Measurements from ENCODE around the gene PRR36. TPM values are rescaled to one million over a fixed set of nuclear protein-coding genes. Genes with fewer than 3 reads are reported as not detected.

The PRR36 gene
- total RNA-seq, 4 donors from 2014 or later: 2.5 TPM; not detected in 3

DNA sequence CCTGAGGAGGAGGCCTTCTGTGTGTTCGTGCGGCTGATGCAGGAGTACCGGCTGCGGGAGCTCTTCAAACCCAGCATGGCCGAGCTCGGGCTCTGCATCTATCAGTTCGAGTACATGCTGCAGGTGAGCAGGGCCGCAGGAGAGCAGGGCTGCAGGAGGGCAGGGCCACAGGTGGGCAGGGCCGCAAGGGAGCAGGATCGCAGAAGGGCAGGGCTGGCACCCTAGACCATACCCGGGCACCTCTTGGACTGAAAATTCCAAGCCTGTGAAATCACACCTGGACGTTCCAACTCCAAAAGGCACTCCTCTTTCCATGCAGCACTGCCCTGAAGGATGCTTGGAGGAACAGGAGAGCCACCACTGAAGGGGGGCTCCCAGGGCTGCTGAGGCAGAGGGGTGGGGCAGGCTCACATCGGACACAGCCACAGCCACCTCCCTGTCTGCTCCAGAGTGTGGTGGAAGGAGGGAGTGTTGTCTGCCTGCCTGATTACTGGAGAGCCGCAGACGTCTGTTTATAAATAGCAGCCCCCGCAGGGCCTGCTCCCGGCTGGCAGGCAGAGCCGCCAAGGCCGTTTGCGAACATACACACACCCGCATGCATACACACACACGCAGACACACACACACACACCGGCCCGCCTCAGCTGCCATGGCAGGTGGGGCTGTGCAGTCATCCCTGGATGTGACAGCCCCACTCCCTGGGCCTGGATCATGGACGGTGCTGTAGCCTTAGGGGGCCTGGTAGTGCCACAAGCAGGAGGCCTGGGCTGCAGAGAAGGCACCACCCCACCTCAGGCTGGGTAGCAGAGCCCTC, 24.0 kb downstream of the PRR36 start:
- peaks cover 0 to 43% (median 0%) of the 10 kb centered on the region in 3 donors for H3K36me3 ChIP-seq
- no peaks in the 10 kb centered on the region for H3K27me3 ChIP-seq
- H3K4me1 ChIP-seq: peaks cover 0 to 9% (median 0%) of the 10 kb centered on the region in 4 donors
- H3K27ac ChIP-seq: peak overlapping the region in 1 of 4 donors; percentile 67
- no peak for TF ChIP-seq POLR2A (IDR thresholded peaks at IDR 0.05)
- WGBS, 2 donors: 42 to 54% methylated on average over 19 of the region's 25 CpGs
- no peaks in the 10 kb centered on the region for H3K9me3 ChIP-seq
- DNase-seq (ENCODE audit: low spot score in 2 of 2): no peak
- H3K4me3 ChIP-seq: no peak overlapping the region

DNA sequence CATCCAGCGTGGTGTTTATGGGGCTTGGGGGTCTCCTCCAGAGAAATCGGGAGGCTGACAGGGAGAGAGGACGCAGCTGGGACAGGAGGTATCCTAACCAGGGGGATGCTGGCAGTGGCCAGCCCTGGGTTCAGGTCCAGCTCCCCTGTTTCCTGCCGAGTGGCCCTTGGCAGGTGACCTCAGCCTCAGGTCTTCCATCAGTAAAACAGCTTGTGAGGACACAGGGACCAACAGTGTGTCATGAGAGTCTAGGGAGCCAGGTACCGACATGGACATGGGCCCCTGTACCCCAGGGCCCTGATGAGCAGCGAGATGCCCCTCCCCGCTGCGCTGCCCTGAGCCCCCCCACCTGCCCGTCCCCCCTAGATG, 24.6 kb downstream of the PRR36 start:
- Histone ChIP-seq H3K27me3 (no peaks in the 10 kb centered on the region), H3K4me3 (no peak overlapping the region), H3K36me3 (peaks cover 0 to 42% (median 0%) of the 10 kb centered on the region in 3 donors), H3K27ac (no peak overlapping the region), H3K4me1 (peaks cover 0 to 9% (median 0%) of the 10 kb centered on the region in 4 donors), H3K9me3 (no peaks in the 10 kb centered on the region)
- WGBS, 2 donors: 90 to 100% methylated on average over 2 to 4 of the region's 9 CpGs
- TF ChIP-seq POLR2A (IDR thresholded peaks at IDR 0.05) (no peak), EP300 (IDR thresholded peaks at IDR 0.05) (no peak)
- TF ChIP-seq, protein P1, sequence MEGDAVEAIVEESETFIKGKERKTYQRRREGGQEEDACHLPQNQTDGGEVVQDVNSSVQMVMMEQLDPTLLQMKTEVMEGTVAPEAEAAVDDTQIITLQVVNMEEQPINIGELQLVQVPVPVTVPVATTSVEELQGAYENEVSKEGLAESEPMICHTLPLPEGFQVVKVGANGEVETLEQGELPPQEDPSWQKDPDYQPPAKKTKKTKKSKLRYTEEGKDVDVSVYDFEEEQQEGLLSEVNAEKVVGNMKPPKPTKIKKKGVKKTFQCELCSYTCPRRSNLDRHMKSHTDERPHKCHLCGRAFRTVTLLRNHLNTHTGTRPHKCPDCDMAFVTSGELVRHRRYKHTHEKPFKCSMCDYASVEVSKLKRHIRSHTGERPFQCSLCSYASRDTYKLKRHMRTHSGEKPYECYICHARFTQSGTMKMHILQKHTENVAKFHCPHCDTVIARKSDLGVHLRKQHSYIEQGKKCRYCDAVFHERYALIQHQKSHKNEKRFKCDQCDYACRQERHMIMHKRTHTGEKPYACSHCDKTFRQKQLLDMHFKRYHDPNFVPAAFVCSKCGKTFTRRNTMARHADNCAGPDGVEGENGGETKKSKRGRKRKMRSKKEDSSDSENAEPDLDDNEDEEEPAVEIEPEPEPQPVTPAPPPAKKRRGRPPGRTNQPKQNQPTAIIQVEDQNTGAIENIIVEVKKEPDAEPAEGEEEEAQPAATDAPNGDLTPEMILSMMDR (IDR thresholded peaks at IDR 0.05): no peak
- no peak for DNase-seq (ENCODE audit: low spot score in 2 of 2)

DNA sequence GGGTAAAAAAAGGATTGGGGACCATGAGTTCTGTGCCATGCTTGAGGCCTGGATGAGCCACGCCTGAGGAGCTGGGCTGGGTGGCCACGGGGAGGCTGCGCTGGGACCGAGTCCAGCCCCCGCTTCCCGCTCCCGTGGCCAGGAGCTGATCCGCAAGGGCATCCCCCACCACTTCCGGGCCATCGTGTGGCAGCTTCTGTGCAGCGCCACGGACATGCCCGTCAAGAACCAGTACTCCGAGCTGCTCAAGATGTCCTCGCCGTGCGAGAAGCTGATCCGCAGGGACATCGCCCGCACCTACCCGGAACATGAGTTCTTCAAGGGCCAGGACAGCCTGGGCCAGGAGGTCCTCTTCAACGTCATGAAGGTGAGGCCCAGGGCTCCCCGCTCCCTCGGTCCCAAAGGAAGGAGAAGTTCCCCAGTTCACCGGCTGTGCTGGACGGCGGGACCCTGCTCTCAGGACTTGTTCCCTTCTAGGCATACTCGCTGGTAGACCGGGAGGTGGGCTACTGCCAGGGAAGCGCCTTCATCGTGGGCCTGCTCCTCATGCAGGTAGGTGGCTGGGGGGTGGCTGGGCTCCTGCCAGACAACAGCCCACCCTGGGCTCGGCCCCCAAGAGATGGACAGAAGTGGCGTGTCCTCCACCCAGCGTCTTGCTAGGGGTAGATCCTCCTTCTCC, 25.3 kb downstream of the PRR36 start:
- no peaks in the 10 kb centered on the region for H3K27me3 ChIP-seq
- whole genome bisulfite sequencing, 2 donors: 87 to 89% methylated on average over 27 to 30 of the region's 34 CpGs
- H3K4me1 ChIP-seq: peaks cover 0 to 9% (median 0%) of the 10 kb centered on the region in 4 donors
- H3K4me3 ChIP-seq: no peak overlapping the region
- TF ChIP-seq POLR2A (IDR thresholded peaks at IDR 0.05) (no peak), EP300 (IDR thresholded peaks at IDR 0.05) (no peak)
- TF ChIP-seq, protein P1 (IDR thresholded peaks at IDR 0.05): no peak
- peaks cover 0 to 42% (median 0%) of the 10 kb centered on the region in 3 donors for H3K36me3 ChIP-seq
- no peak overlapping the region for H3K27ac ChIP-seq
- H3K9me3 ChIP-seq: no peaks in the 10 kb centered on the region
- no peak for DNase-seq (ENCODE audit: low spot score in 2 of 2)

DNA sequence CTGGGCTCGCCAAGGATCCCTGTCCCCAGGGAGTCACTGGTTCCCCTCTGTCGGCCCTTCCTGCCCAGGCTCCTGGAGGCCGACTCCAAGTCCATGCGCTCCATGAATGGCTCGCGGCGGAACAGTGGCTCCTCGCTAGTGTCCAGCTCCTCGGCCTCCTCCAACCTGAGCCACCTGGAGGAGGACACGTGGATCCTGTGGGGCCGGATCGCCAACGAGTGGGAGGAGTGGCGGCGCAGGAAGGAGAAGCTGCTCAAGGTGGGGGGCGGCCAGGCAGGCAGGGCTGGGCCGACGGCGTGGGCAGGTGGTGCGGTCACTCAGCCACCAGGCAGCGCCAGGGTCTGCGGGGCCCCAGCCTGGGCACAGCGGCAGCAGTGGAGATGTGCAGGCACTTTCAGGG, 26.5 kb downstream of the PRR36 start:
- DNase-seq (ENCODE audit: low spot score in 2 of 2): no peak

DNA sequence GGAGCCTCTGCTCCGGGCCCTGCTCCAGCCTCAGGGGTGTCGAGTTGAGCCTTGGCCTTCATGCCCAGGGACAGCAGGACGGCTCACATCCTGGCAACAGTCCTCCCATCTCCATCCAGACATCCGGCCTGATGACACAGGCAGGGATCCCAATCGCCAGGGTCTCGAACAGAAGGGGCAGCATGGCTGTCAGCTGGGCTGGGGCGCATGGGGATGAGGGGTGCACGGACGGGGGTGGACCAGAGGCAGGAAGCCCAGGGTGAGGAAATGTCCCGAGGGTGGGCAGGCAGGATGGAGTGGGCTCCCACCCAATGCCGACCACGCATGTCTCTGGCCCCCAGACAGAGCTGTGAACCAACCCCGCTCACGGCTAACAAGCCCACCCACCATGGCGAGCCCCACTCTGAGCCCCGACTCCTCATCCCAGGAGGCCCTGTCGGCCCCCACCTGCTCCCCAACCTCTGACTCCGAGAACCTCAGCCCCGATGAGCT, 28.0 kb downstream of the PRR36 start:
- TF ChIP-seq EP300 (IDR thresholded peaks at IDR 0.05) (no peak), POLR2A (IDR thresholded peaks at IDR 0.05) (no peak)
- TF ChIP-seq, protein P1 (IDR thresholded peaks at IDR 0.05): no peak
- Histone ChIP-seq H3K4me3 (no peak overlapping the region), H3K4me1 (no peaks in the 10 kb centered on the region), H3K9me3 (no peaks in the 10 kb centered on the region), H3K27me3 (no peaks in the 10 kb centered on the region), H3K27ac (no peak overlapping the region), H3K36me3 (peaks cover 0 to 37% (median 0%) of the 10 kb centered on the region in 3 donors)
- no peak for DNase-seq (ENCODE audit: low spot score in 2 of 2)
- WGBS, 2 donors: 80 to 90% methylated on average over 10 to 19 of the region's 19 CpGs

More for the DNA sequence above, 26.5 kb downstream of the PRR36 start:
- no peak overlapping the region for H3K27ac ChIP-seq
- no peaks in the 10 kb centered on the region for H3K27me3 ChIP-seq
- peaks cover 0 to 42% (median 0%) of the 10 kb centered on the region in 3 donors for H3K36me3 ChIP-seq
- no peak overlapping the region for H3K4me3 ChIP-seq
- WGBS, 2 donors: 91 to 92% methylated on average over 23 of the region's 23 CpGs
- H3K9me3 ChIP-seq: no peaks in the 10 kb centered on the region
- TF ChIP-seq, protein P1 (IDR thresholded peaks at IDR 0.05): no peak
- no peak for TF ChIP-seq POLR2A (IDR thresholded peaks at IDR 0.05)
- no peak for TF ChIP-seq EP300 (IDR thresholded peaks at IDR 0.05)
- H3K4me1 ChIP-seq: no peaks in the 10 kb centered on the region

Data from tibial nerve (tissue), 4 donors.